ENCODE measurements around the gene OR4A15. TPM values are rescaled to one million over a fixed set of nuclear protein-coding genes. Genes with fewer than 3 reads are reported as not detected.

OR4A15 gene
- total RNA-seq, result not detected
- total RNA-seq (2013), result not detected

DNA sequence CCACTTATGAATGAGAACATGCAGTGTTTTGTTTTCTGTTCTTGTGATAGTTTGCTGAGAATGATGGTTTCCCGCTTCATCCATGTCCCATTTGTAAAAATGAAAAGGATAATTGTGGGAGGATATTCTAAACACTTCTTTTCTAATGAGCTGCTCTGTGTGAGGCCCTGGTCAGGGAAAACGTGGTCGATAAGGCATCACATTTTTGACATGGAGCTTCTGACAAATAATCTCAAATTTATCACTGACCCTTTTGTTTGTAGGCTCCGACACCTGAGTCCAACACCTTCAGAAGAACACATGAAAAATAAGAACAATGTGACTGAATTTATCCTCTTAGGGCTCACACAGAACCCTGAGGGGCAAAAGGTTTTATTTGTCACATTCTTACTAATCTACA, at the start of gene OR4A15:
Gene OR4A15 (plus strand): TSS at position 301 of the 400 bp plus-strand sequence. CDS start 0 bp downstream, at position 301.
- H3K36me3 ChIP-seq (ENCODE audit: control insufficient read depth, insufficient read depth, low read length), result no peaks in the 10 kb centered on the region
- WGBS (ENCODE audit: insufficient coverage), result 65% methylated on average over 4 of the region's 4 CpGs
- peaks cover 32% of the 10 kb centered on the region for H3K36me3 Mint-ChIP-seq
- no peak within 1 kb of the TSS for H3K27ac Mint-ChIP-seq
- H3K4me3 ChIP-seq (ENCODE audit: low read length), result no peak within 1 kb of the TSS
- TF ChIP-seq CTCF (IDR thresholded peaks at IDR 0.05), result no peak
- H3K9me3 ChIP-seq (ENCODE audit: control insufficient read depth, insufficient read depth, low read length), result peaks cover 16% of the 10 kb centered on the region
- no peaks in the 10 kb centered on the region for H3K4me1 Mint-ChIP-seq
- H3K4me1 ChIP-seq (ENCODE audit: control insufficient read depth, insufficient read depth, low read length), result no peaks in the 10 kb centered on the region
- intact Hi-C loops (cut with micrococcal nuclease), result no loop called here
- H3K9me3 Mint-ChIP-seq, result peaks cover 9 to 26% of the 10 kb centered on the region in 2 donors
- ATAC-seq (no peak), DNase-seq (no peak)
- no peaks in the 10 kb centered on the region for H3K27me3 Mint-ChIP-seq (ENCODE audit: low read depth in 2 of 2)
- no peak within 1 kb of the TSS for H3K4me3 Mint-ChIP-seq
- H3K27me3 ChIP-seq (ENCODE audit: control insufficient read depth, insufficient read depth, low read length), result no peaks in the 10 kb centered on the region
- H3K27ac ChIP-seq (ENCODE audit: low read length), result no peak within 1 kb of the TSS

- TF ChIP-seq CTCF (IDR thresholded peaks at IDR 0.05), result no peak
- H3K4me3 ChIP-seq (ENCODE audit: low read length), result no peak overlapping the region
- WGBS (ENCODE audit: insufficient coverage), result no CpG with 5 or more reads among the region's 1 CpG
- H3K4me1 ChIP-seq (ENCODE audit: control insufficient read depth, insufficient read depth, low read length), result no peaks in the 10 kb centered on the region
- no peak for ATAC-seq
- no peak overlapping the region for H3K27ac ChIP-seq (ENCODE audit: low read length)
- H3K27ac Mint-ChIP-seq, result no peak overlapping the region
- H3K4me1 Mint-ChIP-seq, result no peaks in the 10 kb centered on the region
- no peaks in the 10 kb centered on the region for H3K27me3 Mint-ChIP-seq (ENCODE audit: low read depth in 2 of 2)
- no peak for DNase-seq
- H3K36me3 ChIP-seq (ENCODE audit: control insufficient read depth, insufficient read depth, low read length), result no peaks in the 10 kb centered on the region
- H3K36me3 Mint-ChIP-seq, result peaks cover 20% of the 10 kb centered on the region
- no peaks in the 10 kb centered on the region for H3K9me3 ChIP-seq (ENCODE audit: control insufficient read depth, insufficient read depth, low read length)
- peaks cover 9 to 24% of the 10 kb centered on the region in 2 donors for H3K9me3 Mint-ChIP-seq
- H3K4me3 Mint-ChIP-seq, result no peak overlapping the region
- intact Hi-C loops (cut with micrococcal nuclease), result no loop called here
- H3K27me3 ChIP-seq (ENCODE audit: control insufficient read depth, insufficient read depth, low read length), result no peaks in the 10 kb centered on the region
Measured at GRCh38 chr11:55324500-55324899, 43.3 kb upstream of the OR4A15 start.

DNA sequence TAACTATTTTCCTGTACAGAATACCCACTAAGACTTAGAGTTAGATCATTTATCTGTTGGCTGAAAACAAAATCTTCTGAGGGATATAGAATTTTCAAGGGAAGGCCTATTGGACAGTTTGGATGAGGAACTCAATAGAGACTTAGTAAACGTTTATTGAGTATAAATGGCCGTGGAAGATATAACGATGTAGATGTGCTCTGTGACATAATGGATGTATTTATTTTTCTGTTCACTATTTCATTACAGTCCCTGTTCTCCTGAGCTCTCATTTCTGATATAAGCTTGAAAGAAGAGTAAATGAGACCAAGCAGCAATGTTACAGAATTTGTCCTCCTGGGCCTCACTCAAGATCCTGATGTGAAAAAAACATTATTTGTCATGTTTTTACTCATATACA, 24.9 kb upstream of the OR4A15 start, which contains the start of gene OR4A16:
Gene OR4A16 (plus strand): TSS at position 301 of the 400 bp plus-strand sequence. CDS start 0 bp downstream, at position 301.
- 86% methylated on average over 3 of the region's 3 CpGs for WGBS (ENCODE audit: insufficient coverage)
- H3K36me3 ChIP-seq (ENCODE audit: control insufficient read depth, insufficient read depth, low read length), result no peaks in the 10 kb centered on the region
- peaks cover 6 to 17% of the 10 kb centered on the region in 2 donors for H3K9me3 Mint-ChIP-seq
- H3K27ac Mint-ChIP-seq, result no peak within 1 kb of the TSS
- H3K4me1 ChIP-seq (ENCODE audit: control insufficient read depth, insufficient read depth, low read length), result no peaks in the 10 kb centered on the region
- no peak within 1 kb of the TSS for H3K27ac ChIP-seq (ENCODE audit: low read length)
- H3K36me3 Mint-ChIP-seq, result peaks cover under 1% of the 10 kb centered on the region
- H3K4me3 Mint-ChIP-seq, result no peak within 1 kb of the TSS
- intact Hi-C loops (cut with micrococcal nuclease), result no loop called here
- H3K4me1 Mint-ChIP-seq, result no peaks in the 10 kb centered on the region
- no peak within 1 kb of the TSS for H3K4me3 ChIP-seq (ENCODE audit: low read length)
- no peak for TF ChIP-seq CTCF (IDR thresholded peaks at IDR 0.05)
- peaks cover 11% of the 10 kb centered on the region for H3K9me3 ChIP-seq (ENCODE audit: control insufficient read depth, insufficient read depth, low read length)
- H3K27me3 Mint-ChIP-seq (ENCODE audit: low read depth in 2 of 2), result no peaks in the 10 kb centered on the region
- ATAC-seq (no peak), DNase-seq (no peak)
- no peaks in the 10 kb centered on the region for H3K27me3 ChIP-seq (ENCODE audit: control insufficient read depth, insufficient read depth, low read length)

- TF ChIP-seq CTCF (IDR thresholded peaks at IDR 0.05), result no peak
Measured at GRCh38 chr11:55345306-55345705, 22.5 kb upstream of the OR4A15 start.

More at GRCh38 chr11:55345306-55345705, 22.5 kb upstream of the OR4A15 start:
- Mint-ChIP-seq H3K27ac (no peak overlapping the region), H3K4me3 (no peak overlapping the region), H3K36me3 (peaks cover 13% of the 10 kb centered on the region), H3K27me3 (ENCODE audit: low read depth in 2 of 2) (no peaks in the 10 kb centered on the region), H3K4me1 (no peaks in the 10 kb centered on the region), H3K9me3 (peaks cover 7 to 26% of the 10 kb centered on the region in 2 donors)
- intact Hi-C loops (cut with micrococcal nuclease), result no loop called here
- Histone ChIP-seq H3K9me3 (ENCODE audit: control insufficient read depth, insufficient read depth, low read length) (peaks cover 17% of the 10 kb centered on the region), H3K36me3 (ENCODE audit: control insufficient read depth, insufficient read depth, low read length) (no peaks in the 10 kb centered on the region), H3K27me3 (ENCODE audit: control insufficient read depth, insufficient read depth, low read length) (no peaks in the 10 kb centered on the region), H3K27ac (ENCODE audit: low read length) (no peak overlapping the region), H3K4me3 (ENCODE audit: low read length) (no peak overlapping the region), H3K4me1 (ENCODE audit: control insufficient read depth, insufficient read depth, low read length) (no peaks in the 10 kb centered on the region)
- DNase-seq (no peak), ATAC-seq (no peak)
- WGBS (ENCODE audit: insufficient coverage), result no CpG with 5 or more reads among the region's 1 CpG
